Progenitor cell of endocrine pancreas (in vitro differentiated cells): ENCODE data around the gene ANKS1B. TPM values are rescaled to one million over a fixed set of nuclear protein-coding genes. Genes with fewer than 3 reads are reported as not detected.

ENCODE experiments used
- DNase-seq: peaks from one replicate; pipeline ENCODE4 v3.0.0; 2021; ENCODE audit warnings: low spot score; ENCODE audit not compliant: unreplicated experiment
- H3K27ac Mint-ChIP-seq: 2 replicates; pipeline ENCODE4 v1.8.0; 2021; ENCODE audit warnings: mild to moderate bottlenecking, moderate library complexity, mixed read lengths
- H3K27me3 Mint-ChIP-seq: 2 replicates; pipeline ENCODE4 v1.8.0; 2021; ENCODE audit warnings: mixed read lengths
- H3K36me3 Mint-ChIP-seq: 2 replicates; pipeline ENCODE4 v1.8.0; 2022; ENCODE audit warnings: mixed read lengths; ENCODE audit not compliant: insufficient read depth
- H3K4me1 Mint-ChIP-seq: 2 replicates; pipeline ENCODE4 v1.8.0; 2021; ENCODE audit warnings: low read depth, mixed read lengths
- H3K4me3 Mint-ChIP-seq: 2 replicates; pipeline ENCODE4 v1.8.0; 2021; ENCODE audit warnings: low read depth, mild to moderate bottlenecking, moderate library complexity, mixed read lengths
- H3K9me3 Mint-ChIP-seq: 2 replicates; pipeline ENCODE4 v1.8.0; 2021; ENCODE audit warnings: low read depth, mixed read lengths
- CTCF ChIP-seq: fragments of 200-600 bp; sonication (generic); IDR thresholded peaks from one replicate; pipeline ENCODE4 v1.5.0; 2021; ENCODE audit warnings: antibody characterized with exemption, mild to moderate bottlenecking; ENCODE audit not compliant: unreplicated experiment
- total RNA-seq: library from RNA; stranded (reverse); gene quantifications from 2 replicates; pipeline ENCODE4 v1.2.1, GENCODE V29; 2021

The ANKS1B gene
- total RNA-seq, 1 donor from 2014 or later = 10.1 TPM

DNA sequence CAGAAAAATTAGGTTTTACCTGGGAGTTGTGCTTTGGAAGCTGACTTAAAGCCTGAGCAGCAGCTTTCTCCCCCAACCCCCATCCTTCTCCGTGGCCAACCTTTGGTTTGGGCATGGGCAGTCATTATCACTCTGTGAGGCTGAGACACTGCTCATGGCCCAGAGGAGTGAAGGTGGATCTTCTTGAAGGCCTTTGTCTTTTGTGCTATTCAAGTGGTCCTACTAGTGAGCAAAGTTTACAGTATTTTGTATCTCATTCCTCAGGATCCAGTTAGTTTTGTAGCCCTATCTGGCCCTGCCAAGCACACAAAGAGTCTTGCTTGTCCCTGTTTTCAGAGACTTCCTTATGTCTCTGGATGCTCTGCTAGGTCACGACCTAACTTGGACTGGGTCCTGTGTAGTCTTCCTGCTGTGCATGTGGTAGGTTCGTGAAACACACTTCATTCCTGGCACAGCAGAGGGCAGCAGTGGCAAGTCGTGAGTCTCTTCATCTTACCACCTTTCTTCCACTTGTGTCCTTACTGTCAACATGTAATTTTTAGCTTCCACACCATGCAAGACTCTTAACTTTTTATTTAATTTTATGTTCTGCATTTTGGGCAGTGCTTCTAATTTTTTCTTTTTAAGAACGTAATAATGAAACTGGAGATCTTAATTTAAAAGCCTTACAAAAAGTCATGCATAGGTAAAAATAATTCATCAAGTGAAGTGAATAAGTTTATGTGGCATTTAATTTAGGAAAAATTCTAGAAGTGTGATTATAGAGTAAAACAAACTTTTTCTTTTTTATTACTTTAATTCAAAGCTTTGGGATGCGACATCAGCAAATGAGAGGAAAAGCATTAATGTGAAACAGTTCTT, 1285.9 kb downstream of the ANKS1B start:
- Mint-ChIP-seq H3K9me3 (no peaks in the 10 kb centered on the region), H3K4me3 (no peak overlapping the region), H3K4me1 (no peaks in the 10 kb centered on the region), H3K36me3 (peaks cover 11% of the 10 kb centered on the region), H3K27ac (no peak overlapping the region), H3K27me3 (no peaks in the 10 kb centered on the region)
- DNase-seq = no peak
- TF ChIP-seq CTCF = no peak

DNA sequence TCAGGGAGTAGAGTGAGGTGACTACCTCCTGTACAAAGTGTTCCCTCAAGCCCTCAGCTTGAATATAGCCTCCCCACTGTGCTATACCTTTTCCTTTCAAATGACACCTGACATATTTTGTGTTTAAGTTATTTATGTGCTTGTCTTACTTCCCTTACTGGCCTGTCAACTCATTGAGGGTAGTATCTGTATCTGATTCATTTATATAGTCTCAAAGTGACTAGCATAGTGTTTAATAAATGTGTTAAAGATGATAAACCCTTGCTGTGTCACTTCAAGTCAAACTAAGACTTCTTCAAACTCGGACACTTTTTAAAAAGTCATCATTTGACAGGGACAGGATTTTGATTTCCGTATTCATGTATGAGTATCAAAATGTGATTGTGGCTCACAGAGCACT, 1287.5 kb downstream of the ANKS1B start:
- Mint-ChIP-seq H3K4me3 (no peak overlapping the region), H3K36me3 (peaks cover 19% of the 10 kb centered on the region), H3K4me1 (no peaks in the 10 kb centered on the region), H3K27ac (no peak overlapping the region), H3K9me3 (no peaks in the 10 kb centered on the region), H3K27me3 (no peaks in the 10 kb centered on the region)
- no peak for DNase-seq
- TF ChIP-seq CTCF = no peak

DNA sequence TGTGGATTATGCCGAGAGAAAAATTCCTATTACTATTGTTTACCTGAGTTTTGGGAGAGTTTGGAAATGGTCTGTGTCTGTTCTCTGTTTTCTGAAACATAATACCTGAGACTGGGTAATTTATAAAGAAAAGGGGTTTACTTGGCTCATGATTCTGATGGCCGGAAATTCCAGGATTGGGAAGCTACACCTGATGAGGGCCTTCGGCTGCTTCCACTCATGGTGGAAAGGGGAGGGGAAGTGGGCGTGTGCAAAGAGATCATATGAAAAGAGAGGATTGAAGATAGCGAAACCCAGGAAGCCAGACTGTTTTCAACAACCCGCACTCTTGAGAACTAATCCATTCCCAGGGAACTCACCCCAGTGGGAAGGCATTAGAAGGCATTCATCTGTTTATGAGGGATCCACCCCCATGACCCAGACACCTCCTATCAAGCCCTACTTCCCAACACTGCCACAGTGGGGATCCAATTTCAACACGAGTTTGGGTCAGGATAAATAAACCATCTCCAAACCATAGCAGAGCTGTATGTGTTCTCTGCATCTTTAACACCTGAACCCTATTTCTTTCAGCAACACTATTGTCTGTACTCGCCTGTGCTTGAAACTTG, 1288.6 kb downstream of the ANKS1B start:
- Mint-ChIP-seq H3K27me3 (no peaks in the 10 kb centered on the region), H3K4me1 (no peaks in the 10 kb centered on the region), H3K27ac (no peak overlapping the region), H3K9me3 (no peaks in the 10 kb centered on the region), H3K4me3 (no peak overlapping the region), H3K36me3 (peaks cover 24% of the 10 kb centered on the region)
- no peak for DNase-seq
- TF ChIP-seq CTCF = no peak

GRCh38 chr12:98691351-98691750, 1293.4 kb downstream of the ANKS1B start:
- Mint-ChIP-seq H3K36me3 (peaks cover 27% of the 10 kb centered on the region), H3K27ac (no peak overlapping the region), H3K27me3 (no peaks in the 10 kb centered on the region), H3K9me3 (no peaks in the 10 kb centered on the region), H3K4me1 (no peaks in the 10 kb centered on the region), H3K4me3 (no peak overlapping the region)
- TF ChIP-seq CTCF = no peak
- DNase-seq = no peak

DNA sequence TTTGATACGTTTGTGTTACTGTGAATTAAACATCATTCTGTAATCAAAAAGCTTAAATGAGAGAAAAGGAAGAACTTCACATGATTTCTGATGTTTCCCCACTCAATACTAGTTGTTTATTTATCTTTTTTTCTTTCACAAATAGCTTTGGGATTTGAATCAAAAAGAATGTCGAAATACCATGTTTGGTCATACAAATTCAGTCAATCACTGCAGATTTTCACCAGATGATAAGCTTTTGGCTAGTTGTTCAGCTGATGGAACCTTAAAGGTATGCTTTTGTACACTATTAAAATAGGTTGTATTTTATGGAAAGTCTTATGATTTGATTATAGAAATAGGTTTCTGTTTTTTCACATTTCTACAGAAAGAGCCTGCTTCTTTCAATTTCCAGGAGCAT, 1298.1 kb downstream of the ANKS1B start:
- no peaks in the 10 kb centered on the region for H3K9me3 Mint-ChIP-seq

More for the DNA sequence above, 1298.1 kb downstream of the ANKS1B start:
- Mint-ChIP-seq H3K27me3 (no peaks in the 10 kb centered on the region), H3K4me1 (no peaks in the 10 kb centered on the region), H3K27ac (no peak overlapping the region), H3K4me3 (no peak overlapping the region), H3K36me3 (peaks cover 24% of the 10 kb centered on the region)
- TF ChIP-seq CTCF = no peak
- DNase-seq = no peak

Other genes starting within 250 kb of the ANKS1B start
- 22.7 and 23.6 TPM in 2 replicates for gene BLTP3B, start 157.9 kb upstream of the ANKS1B start, total RNA-seq
- 22.0 and 29.7 TPM in 2 replicates for gene ACTR6, start 215.9 kb upstream of the ANKS1B start, total RNA-seq